H1 (cell line): Measurements from ENCODE around the gene PPARGC1A. TPM values are rescaled to one million over a fixed set of nuclear protein-coding genes. Genes with fewer than 3 reads are reported as not detected.

Source experiments
- CTCF ChIA-PET: fragments of 300-600 bp; sonication (Branson Sonifier 250); formaldehyde crosslinking; loops from one replicate; lab custom pipeline; 2021; ENCODE audit not compliant: partially characterized antibody; lab: Charles Lee
- POLR2A ChIA-PET: fragments of 300-600 bp; sonication (Branson Sonifier 250); formaldehyde crosslinking; loops from one replicate; lab custom pipeline; 2021; ENCODE audit warnings: inconsistent platforms; ENCODE audit not compliant: partially characterized antibody; lab: Charles Lee
- DNase-seq, 2 experiments: peaks; one replicate each; pipeline versions ENCODE4 v3.0.0 to v3.0.0-alpha.2; 2010 to 2022; ENCODE audit warnings: low spot score in 2 of 2, low read depth in 1 of 2, mixed read lengths in 1 of 2
- FAIRE-seq: peaks from 2 replicates; lab custom pipeline; 2011; peaks lifted over from hg19 to GRCh38; lab: Jason Lieb, UNC
- H2AFZ ChIP-seq: 2 replicates; pipeline ENCODE4 v1.8.1; 2012; ENCODE audit warnings: low read length, inconsistent platforms
- H2AK5ac ChIP-seq: 2 replicates; pipeline ENCODE4 v1.6.1; 2013; ENCODE audit warnings: low read depth, low read length
- H2BK120ac ChIP-seq: replicated peaks from 2 replicates; pipeline ENCODE3; 2013; ENCODE audit warnings: low read depth, low read length, inconsistent platforms
- H2BK12ac ChIP-seq: 2 replicates; pipeline ENCODE4 v1.6.1; 2013; ENCODE audit warnings: low read depth, low read length
- H2BK15ac ChIP-seq: 2 replicates; pipeline ENCODE4 v1.6.1; 2013; ENCODE audit warnings: low read length
- H2BK20ac ChIP-seq: 2 replicates; pipeline ENCODE4 v1.6.1; 2013; ENCODE audit warnings: low read length
- H2BK5ac ChIP-seq: 2 replicates; pipeline ENCODE4 v1.6.1; 2013; ENCODE audit warnings: low read depth, low read length
- H3K14ac ChIP-seq: 2 replicates; pipeline ENCODE4 v1.6.1; 2013; ENCODE audit warnings: inconsistent platforms; ENCODE audit not compliant: insufficient read length
- H3K18ac ChIP-seq: 2 replicates; pipeline ENCODE4 v1.6.1; 2013; ENCODE audit warnings: low read length; ENCODE audit errors: extremely low read depth
- H3K23ac ChIP-seq: 2 replicates; pipeline ENCODE4 v1.6.1; 2013; ENCODE audit warnings: inconsistent platforms; ENCODE audit not compliant: insufficient read length
- H3K23me2 ChIP-seq: 2 replicates; pipeline ENCODE4 v1.6.1; 2013; ENCODE audit warnings: low read depth, low read length
- H3K27ac ChIP-seq: 2 replicates; pipeline ENCODE4 v1.6.1; 2011; ENCODE audit warnings: low read depth, low read length, inconsistent platforms
- H3K27me3 ChIP-seq, 4 experiments: replicated peaks in 1 of 4; 1 replicate in 1 of 4; 2 replicates in 3 of 4; pipeline versions ENCODE4 v1.6.1 to v1.8.1; 2011 to 2013; ENCODE audit warnings: low read length in 3 of 4, mild to moderate bottlenecking in 3 of 4, inconsistent platforms in 2 of 4, mixed read lengths in 2 of 4, moderate library complexity in 1 of 4; ENCODE audit not compliant: control insufficient read depth in 3 of 4, insufficient read depth in 3 of 4; ENCODE audit errors: extremely low read depth in 1 of 4
- H3K36me3 ChIP-seq, 4 experiments: 2 replicates each; pipeline versions ENCODE4 v1.6.1 to v1.8.1; 2011 to 2013; ENCODE audit warnings: mild to moderate bottlenecking in 4 of 4, low read length in 3 of 4, moderate library complexity in 2 of 4, control low read depth in 1 of 4, inconsistent platforms in 1 of 4; ENCODE audit not compliant: insufficient read depth in 4 of 4, control insufficient read depth in 2 of 4
- H3K4ac ChIP-seq: replicated peaks from 2 replicates; pipeline ENCODE3; 2013; ENCODE audit warnings: low read length, low read depth, mixed read lengths, inconsistent platforms; ENCODE audit not compliant: insufficient read length
- H3K4me1 ChIP-seq, 4 experiments: replicated peaks in 1 of 4; 1 replicate in 1 of 4; 2 replicates in 3 of 4; pipeline versions ENCODE4 v1.6.1 to v1.8.1; 2011 to 2013; ENCODE audit warnings: low read length in 3 of 4, inconsistent platforms in 2 of 4, mixed read lengths in 1 of 4; ENCODE audit not compliant: insufficient read depth in 4 of 4, control insufficient read depth in 3 of 4
- H3K4me2 ChIP-seq, 2 experiments: 2 replicates each; pipeline versions ENCODE4 v1.6.1 to v1.8.1; 2011 to 2013; ENCODE audit warnings: low read depth in 2 of 2, low read length in 2 of 2, control low read depth in 1 of 2, inconsistent platforms in 1 of 2, mild to moderate bottlenecking in 1 of 2; ENCODE audit not compliant: insufficient read depth in 1 of 2
- H3K4me3 ChIP-seq, 4 experiments: fragments of 200-600, 300-600 bp in 1 of 4; sonication (generic), shearing (Covaris generic), sonication (Bioruptor Twin) in 1 of 4; 2 replicates each; pipeline versions ENCODE4 v1.5.1 to v1.8.1; 2011 to 2016; ENCODE audit warnings: low read length in 4 of 4, low read depth in 3 of 4, control low read depth in 2 of 4, inconsistent platforms in 2 of 4, mild to moderate bottlenecking in 2 of 4, mixed read lengths in 1 of 4, moderate library complexity in 1 of 4; ENCODE audit not compliant: insufficient read depth in 2 of 4; ENCODE audit errors: extremely low read depth in 1 of 4
- H3K56ac ChIP-seq: replicated peaks from 2 replicates; pipeline ENCODE3; 2013; ENCODE audit warnings: low read depth, mild to moderate bottlenecking, mixed read lengths, low read length, inconsistent platforms; ENCODE audit not compliant: insufficient read length
- H3K79me1 ChIP-seq: 2 replicates; pipeline ENCODE4 v1.6.1; 2013; ENCODE audit warnings: low read depth, low read length, control low read depth
- H3K79me2 ChIP-seq, 2 experiments: 2 replicates each; pipeline versions ENCODE4 v1.6.1 to v1.8.1; 2012 to 2013; ENCODE audit warnings: low read length in 2 of 2, mild to moderate bottlenecking in 2 of 2, inconsistent platforms in 1 of 2; ENCODE audit not compliant: insufficient read depth in 2 of 2, control insufficient read depth in 1 of 2
- H3K9ac ChIP-seq, 4 experiments: replicated peaks in 1 of 4; 1 replicate in 1 of 4; 2 replicates in 3 of 4; pipeline versions ENCODE4 v1.6.1 to v1.8.1; 2011 to 2013; ENCODE audit warnings: low read depth in 3 of 4, low read length in 3 of 4, control low read depth in 2 of 4, mild to moderate bottlenecking in 2 of 4, moderate library complexity in 2 of 4, inconsistent platforms in 1 of 4; ENCODE audit errors: extremely low read depth in 1 of 4
- H3K9me3 ChIP-seq, 2 experiments: 2 replicates each; pipeline versions ENCODE4 v1.6.1 to v1.8.1; 2012 to 2013; ENCODE audit warnings: mild to moderate bottlenecking in 2 of 2, moderate library complexity in 2 of 2, control low read depth in 1 of 2, inconsistent platforms in 1 of 2, low read depth in 1 of 2, low read length in 1 of 2, mixed read lengths in 1 of 2; ENCODE audit not compliant: insufficient read depth in 2 of 2
- H4K20me1 ChIP-seq, 2 experiments: replicated peaks in 1 of 2; 2 replicates each; pipeline versions ENCODE3 to v1.8.1; 2011 to 2013; ENCODE audit warnings: inconsistent platforms in 2 of 2, low read length in 2 of 2, mild to moderate bottlenecking in 1 of 2; ENCODE audit not compliant: insufficient read depth in 2 of 2, control insufficient read depth in 1 of 2
- H4K5ac ChIP-seq: 2 replicates; pipeline ENCODE4 v1.6.1; 2013; ENCODE audit warnings: low read length, low read depth, mixed read lengths, inconsistent platforms; ENCODE audit not compliant: insufficient read length
- H4K8ac ChIP-seq: 2 replicates; pipeline ENCODE4 v1.8.0; 2013; ENCODE audit warnings: mild to moderate bottlenecking, moderate library complexity, low read length, inconsistent platforms; ENCODE audit not compliant: insufficient read depth; ENCODE audit errors: extremely low read depth
- H4K91ac ChIP-seq: replicated peaks from 2 replicates; pipeline ENCODE3; 2013; ENCODE audit warnings: low read length, mixed read lengths, inconsistent platforms; ENCODE audit not compliant: insufficient read length
- RBBP5 ChIP-seq: IDR thresholded peaks from 2 replicates; pipeline ENCODE4 v1.7.1; 2012; ENCODE audit warnings: low read depth, mild to moderate bottlenecking, inconsistent platforms, low read length, moderate library complexity, borderline replicate concordance
- ZNF274 ChIP-seq: IDR thresholded peaks from 2 replicates; pipeline ENCODE4 v1.7.0; 2012; ENCODE audit warnings: low read length, borderline replicate concordance; ENCODE audit errors: extremely low read depth
- polyA plus RNA-seq, 7 experiments: library from polyadenylated mRNA; depleted of rRNA in 3 of 7; stranded (reverse) in 5 of 7; unstranded in 2 of 7; fragments of >200 nt in 5 of 7; fragments of 200-250 nt in 2 of 7; gene quantifications; 1 replicate in 5 of 7; 2 replicates in 1 of 7; 4 replicates in 1 of 7; pipeline versions ENCODE4 v1.2.1 to v1.2.3, GENCODE V29; 2011 to 2013; ENCODE audit warnings: missing spikeins in 2 of 7, mixed read lengths in 2 of 7
- total RNA-seq: library from RNA; stranded (reverse); fragmentation: NEBNext Ultra II Directional; extraction: Animal tissue kit (Norgen Biotek cat#: 25700); gene quantifications from 2 replicates; pipeline ENCODE4 v1.2.1, GENCODE V29; 2021

PPARGC1A gene
- total and polyA plus RNA-seq, 2 of the 8 experiments (the other 6 are each of a cell fraction or from before 2014, with no cell fraction given): 0.54 to 1.4 TPM

- H3K9me3 ChIP-seq: no peaks in the 10 kb centered on the region
- no peaks in the 10 kb centered on the region for H3K79me2 ChIP-seq
- no peak overlapping the region for H2BK20ac ChIP-seq
- H2BK12ac ChIP-seq: no peak overlapping the region
- no peaks in the 10 kb centered on the region for H3K79me1 ChIP-seq
- H3K4me2 ChIP-seq: no peak overlapping the region
- H3K4me1 ChIP-seq: peaks cover 0 to 2% (median 0%) of the 10 kb centered on the region in 4 experiments; a peak in 2 of 7 replicates
- no peak overlapping the region for H3K27ac ChIP-seq
- TF ChIP-seq RBBP5 (no peak), ZNF274 (no peak)
- H3K23ac ChIP-seq: no peak overlapping the region
- H3K56ac ChIP-seq: no peak overlapping the region
- POLR2A ChIA-PET: interaction anchor here (0.6 kb wide), 1 partner anchor 409 kb away, joined by 3 read pairs; no protein-coding TSS in a partner anchor
- H3K4ac ChIP-seq: no peak overlapping the region
- no peak overlapping the region for H2BK5ac ChIP-seq
- H2BK15ac ChIP-seq: no peak overlapping the region
- H2AFZ ChIP-seq: no peak overlapping the region
- H3K14ac ChIP-seq: no peak overlapping the region
- no peaks in the 10 kb centered on the region for H4K20me1 ChIP-seq
- H4K8ac ChIP-seq: no peak overlapping the region
- no peak overlapping the region for H3K4me3 ChIP-seq
- no peaks in the 10 kb centered on the region for H3K36me3 ChIP-seq
- no peak overlapping the region for H4K5ac ChIP-seq
- DNase-seq (no peak), FAIRE-seq (no peak)
- no peak overlapping the region for H2AK5ac ChIP-seq
- H2BK120ac ChIP-seq: no peak overlapping the region
- H3K23me2 ChIP-seq: no peaks in the 10 kb centered on the region
- no peak overlapping the region for H3K18ac ChIP-seq
- H3K27me3 ChIP-seq: no peaks in the 10 kb centered on the region
- no peak overlapping the region for H3K9ac ChIP-seq
- CTCF ChIA-PET: interaction anchor here (0.6 to 1.6 kb wide), 2 partner anchors 12 to 18 kb away, joined by 3 to 10 read pairs; no protein-coding TSS in a partner anchor
- H4K91ac ChIP-seq: no peak overlapping the region
These were observed 30.4 kb upstream of the PPARGC1A start for GRCh38 chr4:23920296-23920695.
